ENCODE results near the gene ATF5. TPM values are rescaled to one million over a fixed set of nuclear protein-coding genes. Genes with fewer than 3 reads are reported as not detected.

The ATF5 gene
- total and polyA plus RNA-seq, 4 donors = 7.0 to 49.1 (median 33.9) TPM

DNA sequence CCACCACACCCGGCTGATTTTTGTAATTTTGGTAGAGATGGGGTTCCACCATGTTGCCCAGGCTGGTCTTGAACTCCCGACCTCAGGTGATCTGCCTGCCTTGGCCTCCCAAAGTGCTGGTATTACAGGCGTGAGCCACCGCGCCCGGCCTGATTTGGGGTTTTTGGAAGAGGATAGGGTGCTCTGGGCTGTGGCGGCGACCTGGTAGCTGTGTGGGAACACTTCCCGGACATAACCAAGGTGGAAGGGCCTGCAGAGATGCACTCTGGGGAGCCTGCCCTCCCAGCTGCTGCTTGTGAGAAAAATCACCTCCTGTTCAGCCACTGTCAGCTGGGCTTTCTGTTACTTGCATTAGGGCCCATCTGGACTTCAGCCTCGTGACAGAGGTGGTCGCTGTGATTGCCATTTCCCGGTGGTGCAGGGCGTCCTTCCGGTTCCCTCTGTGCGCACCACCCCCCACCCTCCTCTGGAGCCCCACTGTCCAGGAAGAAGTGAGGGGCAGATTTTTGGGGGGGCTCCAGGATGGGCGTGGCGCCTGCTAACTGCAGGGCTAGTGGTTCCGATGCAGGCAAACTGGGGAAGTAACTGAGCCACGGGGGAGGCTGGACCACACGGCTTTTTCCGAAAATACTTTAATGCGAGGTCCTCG lies 39.8 kb upstream of the ATF5 start:
- Histone ChIP-seq H3K27me3 (ENCODE audit: control insufficient read depth in 3 of 3, insufficient read depth in 3 of 3, low read length in 2 of 3) (peaks cover 0 to 2% (median 0%) of the 10 kb centered on the region in 3 donors), H3K4me1 (ENCODE audit: control insufficient read depth in 5 of 5, insufficient read depth in 5 of 5, low read length in 5 of 5) (peaks cover 0 to 11% (median 0%) of the 10 kb centered on the region in 5 donors), H3K27ac (ENCODE audit: low read depth in 1 of 2, low read length in 1 of 2) (no peak overlapping the region), H3K9me3 (ENCODE audit: control insufficient read depth in 4 of 4, insufficient read depth in 3 of 4, low read length in 3 of 4) (no peaks in the 10 kb centered on the region), H3K36me3 (ENCODE audit: control insufficient read depth in 4 of 4, insufficient read depth in 4 of 4, low read length in 4 of 4) (peaks cover 0 to 15% (median 6%) of the 10 kb centered on the region in 4 donors), H3K9ac (ENCODE audit: insufficient read depth in 1 of 2, low read length in 2 of 2) (no peak overlapping the region), H3K4me3 (no peak overlapping the region)
- DNase-seq (no peak), ATAC-seq (ENCODE audit: insufficient read depth, low FRiP score) (no peak)
- WGBS, 2 donors = 88 to 94% methylated on average over 23 of the region's 23 CpGs
- TF ChIP-seq, protein P1, sequence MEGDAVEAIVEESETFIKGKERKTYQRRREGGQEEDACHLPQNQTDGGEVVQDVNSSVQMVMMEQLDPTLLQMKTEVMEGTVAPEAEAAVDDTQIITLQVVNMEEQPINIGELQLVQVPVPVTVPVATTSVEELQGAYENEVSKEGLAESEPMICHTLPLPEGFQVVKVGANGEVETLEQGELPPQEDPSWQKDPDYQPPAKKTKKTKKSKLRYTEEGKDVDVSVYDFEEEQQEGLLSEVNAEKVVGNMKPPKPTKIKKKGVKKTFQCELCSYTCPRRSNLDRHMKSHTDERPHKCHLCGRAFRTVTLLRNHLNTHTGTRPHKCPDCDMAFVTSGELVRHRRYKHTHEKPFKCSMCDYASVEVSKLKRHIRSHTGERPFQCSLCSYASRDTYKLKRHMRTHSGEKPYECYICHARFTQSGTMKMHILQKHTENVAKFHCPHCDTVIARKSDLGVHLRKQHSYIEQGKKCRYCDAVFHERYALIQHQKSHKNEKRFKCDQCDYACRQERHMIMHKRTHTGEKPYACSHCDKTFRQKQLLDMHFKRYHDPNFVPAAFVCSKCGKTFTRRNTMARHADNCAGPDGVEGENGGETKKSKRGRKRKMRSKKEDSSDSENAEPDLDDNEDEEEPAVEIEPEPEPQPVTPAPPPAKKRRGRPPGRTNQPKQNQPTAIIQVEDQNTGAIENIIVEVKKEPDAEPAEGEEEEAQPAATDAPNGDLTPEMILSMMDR (IDR thresholded peaks at IDR 0.05; ENCODE audit: control extremely low read depth, extremely low read depth) = no peak

DNA sequence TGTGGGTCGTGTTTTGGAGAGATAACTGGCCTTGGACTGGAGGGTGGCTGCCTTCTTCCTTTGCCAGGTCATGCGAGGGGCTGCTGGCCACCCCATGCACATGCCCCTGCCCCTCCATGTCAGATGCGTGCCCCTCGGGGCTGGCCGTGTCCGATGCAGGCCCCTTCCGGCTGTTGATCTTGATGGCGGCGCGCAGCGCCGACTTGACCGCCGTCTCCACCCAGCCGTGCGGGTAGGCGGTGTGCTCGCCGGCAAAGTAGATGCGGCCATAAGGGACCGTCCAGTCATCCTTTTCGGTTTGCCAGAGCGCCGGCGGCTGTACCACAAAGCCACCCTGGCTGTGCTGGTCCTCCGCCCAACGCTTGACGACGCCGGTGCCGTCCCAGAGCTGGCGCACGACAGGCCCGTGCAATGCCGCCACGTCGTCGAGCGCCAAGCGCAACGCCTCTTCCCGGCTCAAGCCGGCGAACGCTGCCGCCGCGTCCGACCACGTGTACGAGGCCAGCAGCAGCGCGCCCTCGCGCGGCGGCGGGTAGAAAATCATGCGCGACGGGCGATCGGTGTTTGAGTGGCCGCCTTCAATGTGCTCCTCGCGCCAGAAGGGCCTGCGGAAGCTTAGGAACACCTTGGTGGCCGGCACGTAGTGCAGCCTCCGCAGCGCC lies 39.2 kb upstream of the ATF5 start:
- Histone ChIP-seq H3K4me3 (no peak overlapping the region), H3K9me3 (ENCODE audit: control insufficient read depth in 4 of 4, insufficient read depth in 3 of 4, low read length in 3 of 4) (no peaks in the 10 kb centered on the region), H3K4me1 (ENCODE audit: control insufficient read depth in 5 of 5, insufficient read depth in 5 of 5, low read length in 5 of 5) (peaks cover 0 to 11% (median 0%) of the 10 kb centered on the region in 5 donors), H3K36me3 (ENCODE audit: control insufficient read depth in 4 of 4, insufficient read depth in 4 of 4, low read length in 4 of 4) (peaks cover 0 to 9% (median 2%) of the 10 kb centered on the region in 4 donors), H3K27me3 (ENCODE audit: control insufficient read depth in 3 of 3, insufficient read depth in 3 of 3, low read length in 2 of 3) (peaks cover 0 to 2% (median 0%) of the 10 kb centered on the region in 3 donors), H3K9ac (ENCODE audit: insufficient read depth in 1 of 2, low read length in 2 of 2) (no peak overlapping the region), H3K27ac (ENCODE audit: low read depth in 1 of 2, low read length in 1 of 2) (no peak overlapping the region)
- peak; percentile 69 to 85 (median 83) for DNase-seq
- peak; percentile 61 for ATAC-seq (ENCODE audit: insufficient read depth, low FRiP score)
- TF ChIP-seq, protein P1 (IDR thresholded peaks at IDR 0.05; ENCODE audit: control extremely low read depth, extremely low read depth) = peak; percentile 79
- 20 to 25% methylated on average over 70 to 71 of the region's 71 CpGs for WGBS, 2 donors

DNA sequence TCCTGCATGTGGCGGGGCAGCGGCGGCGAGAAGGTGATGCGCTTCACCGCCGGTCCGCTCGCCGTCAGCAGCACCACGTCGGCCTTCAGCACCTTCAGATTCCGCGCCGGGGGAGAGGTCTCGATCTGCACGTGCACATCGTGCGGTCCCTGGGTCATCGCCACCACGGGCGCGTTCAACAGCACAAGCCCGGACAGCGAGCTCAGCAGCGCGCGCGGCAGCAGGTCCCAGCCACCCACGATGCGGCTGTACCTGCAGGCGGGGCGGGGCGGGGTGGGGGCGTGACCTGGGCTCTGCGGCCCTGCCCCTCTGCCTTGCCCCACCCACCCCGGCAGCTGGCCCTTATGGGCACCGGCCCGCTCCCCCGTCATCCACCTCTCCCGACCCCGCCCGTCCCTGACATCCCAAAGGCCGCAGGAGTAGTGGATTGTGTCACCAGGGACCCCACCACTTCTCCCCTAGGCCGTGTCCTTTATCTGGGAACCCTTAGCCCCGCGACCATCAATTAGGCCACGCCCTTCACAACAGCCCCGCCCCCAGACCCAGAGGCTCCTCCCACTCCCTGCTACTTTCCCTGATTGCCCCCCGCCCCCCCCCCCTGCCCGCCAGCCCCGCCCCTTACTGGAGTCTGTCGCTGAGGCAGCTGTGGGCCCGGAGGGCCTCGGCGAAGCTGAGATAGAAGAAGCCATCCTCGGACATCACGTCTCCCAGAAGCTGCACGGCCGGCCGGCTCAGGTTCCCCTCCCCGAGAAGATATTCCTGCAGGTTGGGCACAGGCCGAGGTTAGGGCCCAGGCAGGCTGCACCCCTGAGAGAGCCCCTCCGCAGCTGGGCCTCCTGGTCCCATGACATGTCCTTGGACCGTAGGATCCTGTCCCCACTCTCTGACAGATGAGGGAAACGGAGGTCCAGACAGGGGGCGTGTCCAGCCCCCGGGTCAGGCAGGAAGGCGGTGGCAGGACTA lies 38.4 kb upstream of the ATF5 start:
- H3K27me3 ChIP-seq (ENCODE audit: control insufficient read depth in 3 of 3, insufficient read depth in 3 of 3, low read length in 2 of 3) = peaks cover 0 to 5% (median 0%) of the 10 kb centered on the region in 3 donors
- no peak overlapping the region for H3K4me3 ChIP-seq
- DNase-seq (no peak), ATAC-seq (ENCODE audit: insufficient read depth, low FRiP score) (peak; percentile 67)
- H3K36me3 ChIP-seq (ENCODE audit: control insufficient read depth in 4 of 4, insufficient read depth in 4 of 4, low read length in 4 of 4) = peaks cover 0 to 5% (median 1%) of the 10 kb centered on the region in 4 donors
- peak overlapping the region in 1 of 2 donors; percentile 1 for H3K27ac ChIP-seq (ENCODE audit: low read depth in 1 of 2, low read length in 1 of 2)
- WGBS, 2 donors = 17 to 20% methylated on average over 55 to 69 of the region's 69 CpGs
- H3K9ac ChIP-seq (ENCODE audit: insufficient read depth in 1 of 2, low read length in 2 of 2) = no peak overlapping the region
- no peaks in the 10 kb centered on the region for H3K9me3 ChIP-seq (ENCODE audit: control insufficient read depth in 4 of 4, insufficient read depth in 3 of 4, low read length in 3 of 4)
- TF ChIP-seq, protein P1 (IDR thresholded peaks at IDR 0.05; ENCODE audit: control extremely low read depth, extremely low read depth) = no peak
- peaks cover 0 to 11% (median 0%) of the 10 kb centered on the region in 5 donors for H3K4me1 ChIP-seq (ENCODE audit: control insufficient read depth in 5 of 5, insufficient read depth in 5 of 5, low read length in 5 of 5)

All from lung (tissue), 12 donors.